Stomach (tissue), 9 donors: Measurements from ENCODE around the gene MAP3K1. TPM values are rescaled to one million over a fixed set of nuclear protein-coding genes. Genes with fewer than 3 reads are reported as not detected.

Experiments used
- DNase-seq, 2 donors: peaks; one replicate each; pipeline versions ENCODE4 v3.0.0 to v3.0.0-alpha.2; 2013 to 2019
- H3K27ac ChIP-seq, 5 donors: fragments of 200-600 bp in 4 of 5; sonication (generic) in 4 of 5; one replicate each; pipeline ENCODE4 v1.5.1; 2013 to 2019; ENCODE audit warnings: mild to moderate bottlenecking in 1 of 5, moderate library complexity in 1 of 5
- H3K27me3 ChIP-seq, 3 donors: fragments of 200-600 bp; sonication (generic); one replicate each; pipeline ENCODE4 v1.5.1; 2017 to 2019; ENCODE audit warnings: mixed run types in 1 of 3
- H3K36me3 ChIP-seq, 4 donors: fragments of 200-600 bp; sonication (generic); 1 replicate in 3 of 4; 2 replicates in 1 of 4; pipeline ENCODE4 v1.5.1; 2016 to 2019
- H3K4me1 ChIP-seq, 4 donors: fragments of 200-600 bp; sonication (generic); one replicate each; pipeline ENCODE4 v1.5.1; 2016 to 2019
- H3K4me3 ChIP-seq, 4 donors: fragments of 200-600 bp; sonication (generic) in 3 of 4; one replicate each; pipeline ENCODE4 v1.5.1; 2016 to 2019; ENCODE audit warnings: mild to moderate bottlenecking in 1 of 4
- H3K9me3 ChIP-seq, 4 donors: fragments of 200-600 bp; sonication (generic); one replicate each; pipeline ENCODE4 v1.5.1; 2016 to 2019
- CTCF ChIP-seq, 7 experiments: fragments of 450-650 bp in 4 of 7; fragments of 200-600 bp in 3 of 7; sonication (generic) in 3 of 7; IDR thresholded peaks; one replicate each; pipeline ENCODE4 v1.5.1; 2016 to 2019; ENCODE audit warnings: antibody characterized with exemption in 7 of 7, control low read depth in 2 of 7, mild to moderate bottlenecking in 1 of 7
- EP300 ChIP-seq: sonication (generic); formaldehyde crosslinking; IDR thresholded peaks from one replicate; pipeline ENCODE4 v1.6.1; 2017; ENCODE audit warnings: antibody characterized with exemption
- POLR2A ChIP-seq, 4 donors: fragments of 450-650 bp; IDR thresholded peaks; one replicate each; pipeline ENCODE4 v1.6.1; 2016; ENCODE audit warnings: antibody characterized with exemption in 4 of 4, control low read depth in 2 of 4, mild to moderate bottlenecking in 1 of 4, moderate library complexity in 1 of 4
- POLR2AphosphoS5 ChIP-seq, 3 donors: sonication (generic); formaldehyde crosslinking; IDR thresholded peaks; one replicate each; pipeline ENCODE4 v1.6.1; 2016; ENCODE audit warnings: antibody characterized with exemption in 3 of 3
- WGBS, 5 donors: extraction: QIAGEN DNeasy Blood & Tissue Kit in 3 of 5; methylation state at CpG; one replicate each; pipeline versions ENCODE4 v1.1.5 to v1.1.7; 2013 to 2018; 5-methylcytosine and 5-hydroxymethylcytosine counted together
- intact Hi-C: fragments of 100-400 bp; cut with DNase I; formaldehyde crosslinking; loops from one replicate; pipeline ENCODE4 v1.15.1; 2023; ENCODE audit warnings: low total_unique reads
- polyA plus RNA-seq, 3 donors: library from polyadenylated mRNA; stranded (reverse); fragments of 200-250 nt; gene quantifications; one replicate each; pipeline ENCODE4 v1.2.3, GENCODE V29; 2013
- total RNA-seq, 5 donors: library from RNA; depleted of rRNA; stranded (reverse); fragments of >200 nt; gene quantifications; one replicate each; pipeline versions ENCODE4 v1.1.0 to v1.2.3, GENCODE V29; 2014 to 2016
- donor health status: healthy with polysubstance abuse.
- donor health status: Bipolar disorder and iron deficiency.
- donor health status: healthy.

Gene MAP3K1
- total and polyA plus RNA-seq, 8 donors, result 3.8 to 30.7 (median 7.7) TPM

- intact Hi-C loops, result loop anchor here (10.0 kb wide), 2 partner anchors 45 to 305 kb away; partner anchors contain the start of gene MIER3
- no peaks in the 10 kb centered on the region for H3K9me3 ChIP-seq
- no peaks in the 10 kb centered on the region for H3K36me3 ChIP-seq
- TF ChIP-seq CTCF (IDR thresholded peaks at IDR 0.05), result no peak
- peak; percentile 49 to 85 (median 80) for TF ChIP-seq POLR2AphosphoS5 (IDR thresholded peaks at IDR 0.05)
- peak in 2 of 4 donors; percentile 10 to 15 for TF ChIP-seq POLR2A (IDR thresholded peaks at IDR 0.05)
- no peak for TF ChIP-seq EP300
- H3K27me3 ChIP-seq, result no peaks in the 10 kb centered on the region
- H3K27ac ChIP-seq, result peak within 1 kb of the TSS; percentile 90 to 97 (median 93)
- H3K4me3 ChIP-seq, result peak within 1 kb of the TSS; percentile 51 to 72 (median 61)
- peaks cover 0 to 17% (median 9%) of the 10 kb centered on the region in 4 donors for H3K4me1 ChIP-seq
- WGBS, 5 donors, result 0 to 1% (median 0%) methylated on average over 35 to 84 of the region's 84 CpGs
- DNase-seq, result peak; percentile 99
These were observed 94.2 kb downstream of the MAP3K1 start, which contains the start of gene SETD9 for GRCh38 chr5:56909294-56910209. SETD9 (plus strand) TSS chr5:56909596; CDS start chr5:56909646, 50 bp downstream.

GRCh38 chr5:56910210-56910965 is 95.0 kb downstream of the MAP3K1 start:
- Histone ChIP-seq H3K27me3 (no peaks in the 10 kb centered on the region), H3K36me3 (peaks cover 0 to under 1% (median 0%) of the 10 kb centered on the region in 4 donors), H3K4me3 (peak overlapping the region; percentile 51 to 72 (median 61)), H3K27ac (peak overlapping the region; percentile 90 to 97 (median 93)), H3K4me1 (peaks cover 0 to 17% (median 9%) of the 10 kb centered on the region in 4 donors), H3K9me3 (no peaks in the 10 kb centered on the region)
- intact Hi-C loops, result no loop called here
- WGBS, 5 donors, result 0 to 1% (median 1%) methylated on average over 29 of the region's 29 CpGs
- TF ChIP-seq POLR2AphosphoS5 (IDR thresholded peaks at IDR 0.05) (peak in 1 of 3 donors; percentile 7), POLR2A (IDR thresholded peaks at IDR 0.05) (no peak), CTCF (IDR thresholded peaks at IDR 0.05) (no peak), EP300 (no peak)
- peak; percentile 44 to 69 for DNase-seq

- peaks cover 0 to 6% (median 2%) of the 10 kb centered on the region in 4 donors for H3K36me3 ChIP-seq
- no peak overlapping the region for H3K27ac ChIP-seq
- H3K4me1 ChIP-seq, result peaks cover 0 to 16% (median 6%) of the 10 kb centered on the region in 4 donors
- no peak for DNase-seq
- 91 to 95% (median 93%) methylated on average over 3 of the region's 3 CpGs for WGBS, 5 donors
- no peak overlapping the region for H3K4me3 ChIP-seq
- TF ChIP-seq POLR2AphosphoS5 (IDR thresholded peaks at IDR 0.05), result no peak
- TF ChIP-seq EP300, result no peak
- no peak for TF ChIP-seq CTCF (IDR thresholded peaks at IDR 0.05)
- no peak for TF ChIP-seq POLR2A (IDR thresholded peaks at IDR 0.05)
- H3K9me3 ChIP-seq, result no peaks in the 10 kb centered on the region
- no peaks in the 10 kb centered on the region for H3K27me3 ChIP-seq
- intact Hi-C loops, result no loop called here
These were observed 98.4 kb downstream of the MAP3K1 start for GRCh38 chr5:56913766-56914165.

- no peak for DNase-seq
- Histone ChIP-seq H3K36me3 (peaks cover 0 to 6% (median 2%) of the 10 kb centered on the region in 4 donors), H3K27ac (no peak overlapping the region), H3K27me3 (no peaks in the 10 kb centered on the region), H3K4me1 (peaks cover 0 to 13% (median 5%) of the 10 kb centered on the region in 4 donors), H3K9me3 (no peaks in the 10 kb centered on the region), H3K4me3 (no peak overlapping the region)
- WGBS, 5 donors, result 81 to 87% (median 86%) methylated on average over 2 of the region's 2 CpGs
- intact Hi-C loops, result no loop called here
- TF ChIP-seq CTCF (IDR thresholded peaks at IDR 0.05) (no peak), POLR2AphosphoS5 (IDR thresholded peaks at IDR 0.05) (no peak), POLR2A (IDR thresholded peaks at IDR 0.05) (no peak), EP300 (no peak)
These were observed 99.3 kb downstream of the MAP3K1 start for GRCh38 chr5:56914678-56915077.
